ENCODE results near the gene HUWE1.

DNA sequence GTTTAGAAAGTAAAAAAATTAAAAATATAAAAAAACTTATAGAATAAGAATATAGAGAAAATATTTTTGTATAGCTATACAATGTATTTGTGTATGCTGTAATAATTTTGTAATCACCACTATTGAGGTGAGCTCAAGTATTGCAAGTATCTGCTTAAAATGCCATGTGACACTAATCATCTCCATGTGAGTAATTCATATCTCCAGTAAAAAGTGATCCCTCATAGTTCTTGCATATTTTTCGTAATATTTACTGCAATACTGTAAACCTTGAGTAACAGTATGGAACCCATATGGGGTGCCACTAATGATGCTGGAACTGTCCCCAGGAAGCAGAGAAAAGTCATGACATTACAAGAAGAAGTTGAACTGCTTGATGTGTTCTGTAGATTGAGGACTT is 43.2 kb upstream of the HUWE1 start:
- TF ChIP-seq CTCF (IDR thresholded peaks at IDR 0.05) (no peak), POLR2AphosphoS5 (IDR thresholded peaks at IDR 0.05; ENCODE audit: insufficient read depth in 1 of 2, low read depth in 1 of 2) (no peak)
